Tibial artery (tissue), 4 donors: ENCODE results near the gene PLCL1.

Experiments
- DNase-seq, 2 donors: peaks; one replicate each; pipeline ENCODE4 v3.0.0-alpha.2; 2019
- H3K27ac ChIP-seq, 2 donors: fragments of 200-600 bp; sonication (generic) in 1 of 2; 1 replicate in 1 of 2; 2 replicates in 1 of 2; pipeline ENCODE4 v1.5.1; 2018 to 2019; ENCODE audit warnings: mild to moderate bottlenecking in 1 of 2
- H3K27me3 ChIP-seq, 2 donors: fragments of 200-600 bp; sonication (generic) in 1 of 2; one replicate each; pipeline versions ENCODE4 v1.5.1 to v1.6.0; 2016 to 2019
- H3K36me3 ChIP-seq, 3 donors: fragments of 200-600 bp; sonication (generic) in 2 of 3; one replicate each; pipeline ENCODE4 v1.5.1; 2016 to 2019; ENCODE audit warnings: mild to moderate bottlenecking in 2 of 3
- H3K4me1 ChIP-seq, 4 donors: fragments of 200-600 bp; sonication (generic) in 2 of 4; 1 replicate in 3 of 4; 2 replicates in 1 of 4; pipeline ENCODE4 v1.5.1; 2016 to 2019
- H3K4me3 ChIP-seq, 2 donors: fragments of 200-600 bp; sonication (generic) in 1 of 2; 1 replicate in 1 of 2; 2 replicates in 1 of 2; pipeline ENCODE4 v1.5.1; 2018 to 2019; ENCODE audit warnings: mild to moderate bottlenecking in 2 of 2
- H3K9me3 ChIP-seq, 3 donors: fragments of 200-600 bp; sonication (generic) in 1 of 3; one replicate each; pipeline ENCODE4 v1.5.1; 2016 to 2019
- CTCF ChIP-seq, 2 experiments: fragments of 200-600 bp in 1 of 2; fragments of 450-650 bp in 1 of 2; IDR thresholded peaks; one replicate each; pipeline ENCODE4 v1.5.1; 2017 to 2019; ENCODE audit warnings: antibody characterized with exemption in 2 of 2, mild to moderate bottlenecking in 1 of 2, moderate library complexity in 1 of 2
- intact Hi-C: fragments of 100-400 bp; cut with DNase I; formaldehyde crosslinking; loops from one replicate; pipeline ENCODE4 v1.15.0; 2023; ENCODE audit warnings: low total_unique reads

The PLCL1 gene

GRCh38 chr2:198161151-198161550 is 356.8 kb downstream of the PLCL1 start:
- DNase-seq: no peak
- TF ChIP-seq CTCF (IDR thresholded peaks at IDR 0.05): no peak
- peaks cover 0 to 5% (median 0%) of the 10 kb centered on the region in 3 donors for H3K9me3 ChIP-seq
- no peak overlapping the region for H3K27ac ChIP-seq
- no peak overlapping the region for H3K4me3 ChIP-seq
- intact Hi-C loops: no loop called here
- no peaks in the 10 kb centered on the region for H3K4me1 ChIP-seq
- no peaks in the 10 kb centered on the region for H3K27me3 ChIP-seq
- no peaks in the 10 kb centered on the region for H3K36me3 ChIP-seq

GRCh38 chr2:198162276-198162675 is 357.9 kb downstream of the PLCL1 start:
- Histone ChIP-seq H3K4me1 (no peaks in the 10 kb centered on the region), H3K4me3 (no peak overlapping the region), H3K36me3 (no peaks in the 10 kb centered on the region), H3K27me3 (no peaks in the 10 kb centered on the region), H3K9me3 (peaks cover 0 to 5% (median 0%) of the 10 kb centered on the region in 3 donors), H3K27ac (no peak overlapping the region)
- no peak for DNase-seq
- intact Hi-C loops: no loop called here
- TF ChIP-seq CTCF (IDR thresholded peaks at IDR 0.05): no peak

- no peaks in the 10 kb centered on the region for H3K4me1 ChIP-seq
- intact Hi-C loops: no loop called here
- no peak overlapping the region for H3K27ac ChIP-seq
- no peaks in the 10 kb centered on the region for H3K27me3 ChIP-seq
- no peak for TF ChIP-seq CTCF (IDR thresholded peaks at IDR 0.05)
- no peak for DNase-seq
- no peak overlapping the region for H3K4me3 ChIP-seq
- H3K36me3 ChIP-seq: no peaks in the 10 kb centered on the region
- H3K9me3 ChIP-seq: no peaks in the 10 kb centered on the region
Observed at GRCh38 chr2:198164843-198165242, 360.4 kb downstream of the PLCL1 start.

- no peak overlapping the region for H3K4me3 ChIP-seq
- no peaks in the 10 kb centered on the region for H3K9me3 ChIP-seq
- no peaks in the 10 kb centered on the region for H3K27me3 ChIP-seq
- no peak for TF ChIP-seq CTCF (IDR thresholded peaks at IDR 0.05)
- DNase-seq: no peak
- H3K27ac ChIP-seq: no peak overlapping the region
- no peaks in the 10 kb centered on the region for H3K36me3 ChIP-seq
- intact Hi-C loops: no loop called here
- no peaks in the 10 kb centered on the region for H3K4me1 ChIP-seq
Observed at GRCh38 chr2:198165289-198165688, 360.9 kb downstream of the PLCL1 start.

- Histone ChIP-seq H3K4me1 (no peaks in the 10 kb centered on the region), H3K27me3 (no peaks in the 10 kb centered on the region), H3K9me3 (no peaks in the 10 kb centered on the region), H3K27ac (no peak overlapping the region), H3K36me3 (no peaks in the 10 kb centered on the region), H3K4me3 (no peak overlapping the region)
- DNase-seq: no peak
- intact Hi-C loops: no loop called here
- no peak for TF ChIP-seq CTCF (IDR thresholded peaks at IDR 0.05)
Observed at GRCh38 chr2:198167346-198167745, 363.0 kb downstream of the PLCL1 start.

GRCh38 chr2:198168651-198169050 is 364.3 kb downstream of the PLCL1 start:
- TF ChIP-seq CTCF (IDR thresholded peaks at IDR 0.05): no peak
- no peak overlapping the region for H3K27ac ChIP-seq
- H3K36me3 ChIP-seq: no peaks in the 10 kb centered on the region
- H3K9me3 ChIP-seq: no peaks in the 10 kb centered on the region
- H3K27me3 ChIP-seq: no peaks in the 10 kb centered on the region
- no peak for DNase-seq
- H3K4me3 ChIP-seq: no peak overlapping the region
- intact Hi-C loops: no loop called here
- no peaks in the 10 kb centered on the region for H3K4me1 ChIP-seq
